Panc1 (cell line): ENCODE data around the gene NNT.

Experiments used
- POLR2AphosphoS5 ChIP-seq: IDR thresholded peaks from 2 replicates; pipeline ENCODE4 v1.6.1; 2012; ENCODE audit warnings: mild to moderate bottlenecking, low read depth, low read length, moderate library complexity
- SIN3A ChIP-seq: IDR thresholded peaks from 2 replicates; pipeline ENCODE4 v1.6.1; 2012; ENCODE audit warnings: low read depth, mild to moderate bottlenecking, low read length, moderate library complexity, borderline replicate concordance; ENCODE audit not compliant: insufficient read depth
- TCF7L2 ChIP-seq: IDR thresholded peaks from 2 replicates; pipeline ENCODE4 v1.6.1; 2011; ENCODE audit warnings: mild to moderate bottlenecking, low read depth, low read length, inconsistent platforms
- TF ChIP-seq, protein P1 (sequence below), 2 experiments: IDR thresholded peaks; 2 replicates each; pipeline ENCODE4 v1.6.1; 2011 to 2012; ENCODE audit warnings: low read depth in 2 of 2, control low read depth in 1 of 2, low read length in 1 of 2, mild to moderate bottlenecking in 1 of 2, moderate library complexity in 1 of 2; ENCODE audit not compliant: insufficient read depth in 1 of 2
- TF ChIP-seq, protein P2 (sequence below): fragments of 450-650 bp; IDR thresholded peaks from 2 replicates; pipeline ENCODE4 v1.5.1; 2017; ENCODE audit warnings: mild to moderate bottlenecking

DNA sequence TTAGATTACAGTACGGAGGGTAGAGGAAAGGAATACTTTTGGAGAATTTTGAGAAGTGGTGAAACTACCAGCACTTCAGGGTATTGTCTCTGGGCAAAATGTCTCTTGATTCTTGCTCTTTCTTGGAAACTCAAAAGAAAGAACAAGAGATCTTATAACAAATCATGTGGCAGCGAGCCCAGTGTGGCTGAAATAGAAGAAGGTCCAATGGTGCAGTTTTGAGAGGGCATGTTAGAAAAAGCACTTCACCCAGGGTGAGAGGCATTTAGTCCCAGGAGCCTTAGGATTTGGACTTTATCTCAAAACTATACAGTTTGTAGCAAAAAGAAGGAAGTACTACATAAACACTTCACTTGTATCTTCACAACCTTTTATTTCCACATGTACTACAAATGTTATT lies 39.4 kb downstream of the NNT start:
- TF ChIP-seq, protein P1, sequence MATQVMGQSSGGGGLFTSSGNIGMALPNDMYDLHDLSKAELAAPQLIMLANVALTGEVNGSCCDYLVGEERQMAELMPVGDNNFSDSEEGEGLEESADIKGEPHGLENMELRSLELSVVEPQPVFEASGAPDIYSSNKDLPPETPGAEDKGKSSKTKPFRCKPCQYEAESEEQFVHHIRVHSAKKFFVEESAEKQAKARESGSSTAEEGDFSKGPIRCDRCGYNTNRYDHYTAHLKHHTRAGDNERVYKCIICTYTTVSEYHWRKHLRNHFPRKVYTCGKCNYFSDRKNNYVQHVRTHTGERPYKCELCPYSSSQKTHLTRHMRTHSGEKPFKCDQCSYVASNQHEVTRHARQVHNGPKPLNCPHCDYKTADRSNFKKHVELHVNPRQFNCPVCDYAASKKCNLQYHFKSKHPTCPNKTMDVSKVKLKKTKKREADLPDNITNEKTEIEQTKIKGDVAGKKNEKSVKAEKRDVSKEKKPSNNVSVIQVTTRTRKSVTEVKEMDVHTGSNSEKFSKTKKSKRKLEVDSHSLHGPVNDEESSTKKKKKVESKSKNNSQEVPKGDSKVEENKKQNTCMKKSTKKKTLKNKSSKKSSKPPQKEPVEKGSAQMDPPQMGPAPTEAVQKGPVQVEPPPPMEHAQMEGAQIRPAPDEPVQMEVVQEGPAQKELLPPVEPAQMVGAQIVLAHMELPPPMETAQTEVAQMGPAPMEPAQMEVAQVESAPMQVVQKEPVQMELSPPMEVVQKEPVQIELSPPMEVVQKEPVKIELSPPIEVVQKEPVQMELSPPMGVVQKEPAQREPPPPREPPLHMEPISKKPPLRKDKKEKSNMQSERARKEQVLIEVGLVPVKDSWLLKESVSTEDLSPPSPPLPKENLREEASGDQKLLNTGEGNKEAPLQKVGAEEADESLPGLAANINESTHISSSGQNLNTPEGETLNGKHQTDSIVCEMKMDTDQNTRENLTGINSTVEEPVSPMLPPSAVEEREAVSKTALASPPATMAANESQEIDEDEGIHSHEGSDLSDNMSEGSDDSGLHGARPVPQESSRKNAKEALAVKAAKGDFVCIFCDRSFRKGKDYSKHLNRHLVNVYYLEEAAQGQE (IDR thresholded peaks at IDR 0.05; ENCODE audit: insufficient read depth in 1 of 2, low read depth in 2 of 2, low read length in 1 of 2) = no peak
- TF ChIP-seq SIN3A (no peak), POLR2AphosphoS5 (no peak), TCF7L2 (no peak)
- TF ChIP-seq, protein P2, sequence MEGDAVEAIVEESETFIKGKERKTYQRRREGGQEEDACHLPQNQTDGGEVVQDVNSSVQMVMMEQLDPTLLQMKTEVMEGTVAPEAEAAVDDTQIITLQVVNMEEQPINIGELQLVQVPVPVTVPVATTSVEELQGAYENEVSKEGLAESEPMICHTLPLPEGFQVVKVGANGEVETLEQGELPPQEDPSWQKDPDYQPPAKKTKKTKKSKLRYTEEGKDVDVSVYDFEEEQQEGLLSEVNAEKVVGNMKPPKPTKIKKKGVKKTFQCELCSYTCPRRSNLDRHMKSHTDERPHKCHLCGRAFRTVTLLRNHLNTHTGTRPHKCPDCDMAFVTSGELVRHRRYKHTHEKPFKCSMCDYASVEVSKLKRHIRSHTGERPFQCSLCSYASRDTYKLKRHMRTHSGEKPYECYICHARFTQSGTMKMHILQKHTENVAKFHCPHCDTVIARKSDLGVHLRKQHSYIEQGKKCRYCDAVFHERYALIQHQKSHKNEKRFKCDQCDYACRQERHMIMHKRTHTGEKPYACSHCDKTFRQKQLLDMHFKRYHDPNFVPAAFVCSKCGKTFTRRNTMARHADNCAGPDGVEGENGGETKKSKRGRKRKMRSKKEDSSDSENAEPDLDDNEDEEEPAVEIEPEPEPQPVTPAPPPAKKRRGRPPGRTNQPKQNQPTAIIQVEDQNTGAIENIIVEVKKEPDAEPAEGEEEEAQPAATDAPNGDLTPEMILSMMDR = no peak
